ENCODE data around the gene EIF4A3.

EIF4A3 gene

DNA sequence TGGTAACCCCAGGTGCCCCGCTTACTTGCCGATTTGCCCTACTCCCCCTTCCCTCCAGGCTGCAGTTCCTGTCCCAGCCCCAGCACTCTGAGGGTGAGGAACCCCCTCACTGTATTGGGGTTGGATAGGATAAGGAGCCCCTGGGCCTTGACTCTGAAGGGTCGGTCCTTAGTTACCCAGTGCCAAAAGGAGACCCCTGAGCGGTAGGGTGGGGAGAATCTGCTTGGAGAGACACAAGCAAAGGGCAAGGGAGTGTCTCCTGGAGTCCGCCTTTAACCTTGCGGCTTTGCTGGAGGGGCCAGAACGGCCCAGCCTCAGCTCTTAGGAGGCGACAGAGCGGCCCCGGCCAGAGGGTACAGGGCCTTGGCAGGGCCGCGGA, 35.9 kb upstream of the EIF4A3 start:
- no peak for TF ChIP-seq CTCF (IDR thresholded peaks at IDR 0.05; ENCODE audit: insufficient read depth, missing control alignments)
- FAIRE-seq (no peak), DNase-seq (ENCODE audit: insufficient read length, low spot score) (no peak)

- no peak for TF ChIP-seq CTCF (IDR thresholded peaks at IDR 0.05; ENCODE audit: insufficient read depth, missing control alignments)
- no peak for DNase-seq (ENCODE audit: insufficient read length, low spot score)
- no peak for FAIRE-seq
Measured at GRCh38 chr17:80182118-80182844, 35.4 kb upstream of the EIF4A3 start.

DNA sequence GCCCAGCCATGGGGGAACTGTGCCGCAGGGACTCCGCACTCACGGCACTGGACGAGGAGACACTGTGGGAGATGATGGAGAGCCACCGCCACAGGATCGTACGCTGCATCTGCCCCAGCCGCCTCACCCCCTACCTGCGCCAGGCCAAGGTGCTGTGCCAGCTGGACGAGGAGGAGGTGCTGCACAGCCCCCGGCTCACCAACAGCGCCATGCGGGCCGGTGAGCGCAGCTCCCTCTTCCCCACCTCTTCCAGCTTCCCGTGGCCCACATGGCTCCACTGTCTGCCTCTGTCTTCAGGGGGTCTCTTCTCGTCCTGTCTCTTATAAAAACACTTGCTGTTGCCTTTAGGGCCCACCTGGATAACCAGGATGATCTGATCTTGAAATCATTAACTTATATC, 34.5 kb upstream of the EIF4A3 start:
- DNase-seq (ENCODE audit: insufficient read length, low spot score) (no peak), FAIRE-seq (no peak)
- TF ChIP-seq CTCF (IDR thresholded peaks at IDR 0.05; ENCODE audit: insufficient read depth, missing control alignments): no peak

- FAIRE-seq: no peak
- TF ChIP-seq CTCF (IDR thresholded peaks at IDR 0.05; ENCODE audit: insufficient read depth, missing control alignments): no peak
- DNase-seq (ENCODE audit: insufficient read length, low spot score): no peak
Measured at GRCh38 chr17:80180192-80180591, 33.3 kb upstream of the EIF4A3 start.

- TF ChIP-seq CTCF (IDR thresholded peaks at IDR 0.05; ENCODE audit: insufficient read depth, missing control alignments): no peak
- DNase-seq (ENCODE audit: insufficient read length, low spot score): no peak
- FAIRE-seq: no peak
Measured at GRCh38 chr17:80177986-80178595, 31.2 kb upstream of the EIF4A3 start.

DNA sequence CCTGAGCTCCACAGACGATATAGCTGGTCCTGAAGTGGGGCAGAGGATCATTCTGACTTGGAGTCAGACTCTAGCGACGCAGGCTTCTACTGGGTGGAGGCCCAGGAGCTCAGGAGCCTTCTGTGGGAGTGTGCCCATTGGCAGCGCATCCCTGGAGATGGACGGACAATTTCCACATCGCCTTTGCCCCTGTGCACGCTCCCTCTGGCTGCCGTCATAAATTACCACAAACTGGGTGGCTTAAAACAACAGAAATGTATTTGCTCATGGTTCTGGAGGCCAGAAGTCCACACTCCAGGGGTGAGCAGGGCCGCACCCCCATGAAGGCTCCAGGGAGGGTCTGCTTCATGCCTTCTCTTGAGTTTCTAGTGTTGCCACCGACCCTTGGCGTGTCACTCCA, 29.8 kb upstream of the EIF4A3 start:
- DNase-seq (ENCODE audit: insufficient read length, low spot score) (no peak), FAIRE-seq (no peak)
- TF ChIP-seq CTCF (IDR thresholded peaks at IDR 0.05; ENCODE audit: insufficient read depth, missing control alignments): no peak

DNA sequence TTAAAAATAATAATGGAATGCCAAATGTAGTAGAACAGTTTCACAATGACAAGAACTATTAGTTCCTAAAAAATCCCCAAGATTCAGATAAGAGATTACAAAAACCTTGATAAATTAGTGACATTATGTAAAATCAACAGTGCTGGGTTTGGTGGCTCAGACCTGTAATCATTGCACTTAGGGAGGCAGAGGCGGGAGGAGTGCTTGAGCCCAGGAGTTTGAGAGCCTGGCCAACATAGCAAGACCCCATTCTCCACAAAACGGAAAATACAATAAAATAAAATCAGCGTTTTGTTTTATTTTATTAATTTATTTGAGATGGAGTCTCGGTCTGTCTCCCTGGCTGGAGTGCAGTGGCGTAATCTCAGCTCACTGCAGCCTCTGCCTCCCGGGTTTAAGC, 27.0 kb upstream of the EIF4A3 start:
- no peak for DNase-seq (ENCODE audit: insufficient read length, low spot score)
- FAIRE-seq: no peak
- no peak for TF ChIP-seq CTCF (IDR thresholded peaks at IDR 0.05; ENCODE audit: insufficient read depth, missing control alignments)
